HL-60 (cell line): ENCODE results near the gene SLC35F6.

Experiments
- DNase-seq, 2 experiments: peaks; one replicate each; pipeline ENCODE4 v3.0.0-alpha.2; 2010 to 2020; ENCODE audit warnings: low read depth in 1 of 2, low spot score in 1 of 2
- H3K27ac ChIP-seq: fragments of 250-450 bp; sonication (Bioruptor Pico); replicated peaks from 2 replicates; pipeline ENCODE4 v1.5.1; 2020; ENCODE audit warnings: mild to moderate bottlenecking, moderate library complexity
- H3K27me3 ChIP-seq: fragments of 250-450 bp; sonication (Bioruptor Pico); 2 replicates; pipeline ENCODE4 v1.5.1; 2021; ENCODE audit warnings: mild to moderate bottlenecking, moderate library complexity; ENCODE audit not compliant: insufficient read depth, poor library complexity, severe bottlenecking
- H3K4me3 ChIP-seq: replicated peaks from 2 replicates; pipeline ENCODE4 v1.5.1; 2011; ENCODE audit warnings: mild to moderate bottlenecking, control low read depth, low read length; ENCODE audit not compliant: insufficient read depth
- CTCF ChIP-seq: IDR thresholded peaks from one replicate; pipeline ENCODE4 v1.5.1; 2011; ENCODE audit warnings: low read length, control low read depth, inconsistent platforms; ENCODE audit not compliant: insufficient read depth
- GABPA ChIP-seq: IDR thresholded peaks from 2 replicates; pipeline ENCODE4 v1.6.1; 2012; ENCODE audit warnings: low read depth
- POLR2AphosphoS5 ChIP-seq: IDR thresholded peaks from 2 replicates; pipeline ENCODE4 v1.6.1; 2012; ENCODE audit warnings: low read depth
- SPI1 ChIP-seq: IDR thresholded peaks from 2 replicates; pipeline ENCODE4 v1.6.1; 2012; ENCODE audit warnings: low read depth, mild to moderate bottlenecking, borderline replicate concordance
- TF ChIP-seq, protein P1 (sequence below): IDR thresholded peaks from 2 replicates; pipeline ENCODE4 v1.6.1; 2012; ENCODE audit warnings: low read depth; ENCODE audit not compliant: insufficient replicate concordance

SLC35F6 gene

GRCh38 chr2:26743852-26744251 is 20.2 kb upstream of the SLC35F6 start:
- TF ChIP-seq GABPA (no peak), SPI1 (no peak)
- Histone ChIP-seq H3K27ac (no peak overlapping the region), H3K4me3 (no peak overlapping the region), H3K27me3 (peaks cover 7% of the 10 kb centered on the region)
- DNase-seq, result no peak

DNA sequence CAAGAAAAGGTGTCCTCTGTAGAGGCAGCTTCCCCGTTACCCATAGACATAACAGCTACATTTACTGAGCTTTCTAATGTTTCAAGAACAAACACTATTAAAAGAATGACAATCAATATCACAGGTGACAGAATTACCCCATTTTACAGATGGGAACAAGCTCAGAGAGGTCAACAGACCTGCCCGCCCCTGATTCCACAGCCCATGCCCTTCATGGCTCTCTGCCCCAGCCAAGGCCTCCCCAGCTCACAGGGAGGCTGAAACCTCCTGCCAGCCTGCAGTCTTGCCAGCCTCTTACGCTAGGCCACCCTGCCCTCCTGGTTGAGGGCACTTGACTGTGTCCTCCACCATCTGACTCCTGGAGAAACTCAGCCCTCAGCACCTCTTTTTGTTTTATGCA is 19.1 kb upstream of the SLC35F6 start:
- DNase-seq, result no peak
- TF ChIP-seq SPI1, result no peak
- TF ChIP-seq, protein P1, sequence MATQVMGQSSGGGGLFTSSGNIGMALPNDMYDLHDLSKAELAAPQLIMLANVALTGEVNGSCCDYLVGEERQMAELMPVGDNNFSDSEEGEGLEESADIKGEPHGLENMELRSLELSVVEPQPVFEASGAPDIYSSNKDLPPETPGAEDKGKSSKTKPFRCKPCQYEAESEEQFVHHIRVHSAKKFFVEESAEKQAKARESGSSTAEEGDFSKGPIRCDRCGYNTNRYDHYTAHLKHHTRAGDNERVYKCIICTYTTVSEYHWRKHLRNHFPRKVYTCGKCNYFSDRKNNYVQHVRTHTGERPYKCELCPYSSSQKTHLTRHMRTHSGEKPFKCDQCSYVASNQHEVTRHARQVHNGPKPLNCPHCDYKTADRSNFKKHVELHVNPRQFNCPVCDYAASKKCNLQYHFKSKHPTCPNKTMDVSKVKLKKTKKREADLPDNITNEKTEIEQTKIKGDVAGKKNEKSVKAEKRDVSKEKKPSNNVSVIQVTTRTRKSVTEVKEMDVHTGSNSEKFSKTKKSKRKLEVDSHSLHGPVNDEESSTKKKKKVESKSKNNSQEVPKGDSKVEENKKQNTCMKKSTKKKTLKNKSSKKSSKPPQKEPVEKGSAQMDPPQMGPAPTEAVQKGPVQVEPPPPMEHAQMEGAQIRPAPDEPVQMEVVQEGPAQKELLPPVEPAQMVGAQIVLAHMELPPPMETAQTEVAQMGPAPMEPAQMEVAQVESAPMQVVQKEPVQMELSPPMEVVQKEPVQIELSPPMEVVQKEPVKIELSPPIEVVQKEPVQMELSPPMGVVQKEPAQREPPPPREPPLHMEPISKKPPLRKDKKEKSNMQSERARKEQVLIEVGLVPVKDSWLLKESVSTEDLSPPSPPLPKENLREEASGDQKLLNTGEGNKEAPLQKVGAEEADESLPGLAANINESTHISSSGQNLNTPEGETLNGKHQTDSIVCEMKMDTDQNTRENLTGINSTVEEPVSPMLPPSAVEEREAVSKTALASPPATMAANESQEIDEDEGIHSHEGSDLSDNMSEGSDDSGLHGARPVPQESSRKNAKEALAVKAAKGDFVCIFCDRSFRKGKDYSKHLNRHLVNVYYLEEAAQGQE, result no peak
- no peak for TF ChIP-seq GABPA
- TF ChIP-seq POLR2AphosphoS5, result no peak
- TF ChIP-seq CTCF, result no peak
- Histone ChIP-seq H3K27ac (no peak overlapping the region), H3K27me3 (peaks cover 7% of the 10 kb centered on the region), H3K4me3 (no peak overlapping the region)

GRCh38 chr2:26745609-26746327 is 18.3 kb upstream of the SLC35F6 start:
- DNase-seq, result peak; percentile 28 to 70
- Histone ChIP-seq H3K4me3 (no peak overlapping the region), H3K27ac (no peak overlapping the region), H3K27me3 (peaks cover 6% of the 10 kb centered on the region)
- TF ChIP-seq, protein P1, result no peak
- TF ChIP-seq POLR2AphosphoS5 (no peak), SPI1 (no peak), GABPA (no peak), CTCF (peak; percentile 87)

DNA sequence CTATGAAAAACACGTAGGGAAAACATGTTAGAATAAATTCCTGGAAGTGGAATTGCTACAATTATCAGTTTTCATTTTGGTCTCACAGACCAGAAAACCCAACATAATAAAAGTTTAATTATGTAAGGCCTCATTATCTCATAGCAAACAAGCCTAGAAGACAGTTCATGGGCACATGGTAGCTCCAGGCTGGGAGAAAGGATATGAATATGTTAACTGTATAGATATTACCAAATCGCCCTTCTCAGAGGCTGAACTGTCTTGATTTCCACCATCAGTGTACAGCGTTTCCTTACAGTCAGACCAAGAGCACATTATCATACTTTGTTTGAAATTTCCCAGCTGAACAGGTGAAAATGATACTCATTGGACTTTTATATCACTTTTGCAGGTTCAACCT is 17.1 kb upstream of the SLC35F6 start:
- Histone ChIP-seq H3K27ac (no peak overlapping the region), H3K4me3 (no peak overlapping the region), H3K27me3 (no peaks in the 10 kb centered on the region)
- TF ChIP-seq, protein P1, result no peak
- TF ChIP-seq SPI1 (no peak), GABPA (no peak), CTCF (no peak), POLR2AphosphoS5 (no peak)
- no peak for DNase-seq
